Measurements from ENCODE around the gene PRDX5.
A peak's percentile ranks its signal among the peaks of the same experiment; 100 is the strongest.

PRDX5 gene
- 17.4 to 66.2 (median 63.8) reads per million in 3 experiments for total RNA-seq

DNA sequence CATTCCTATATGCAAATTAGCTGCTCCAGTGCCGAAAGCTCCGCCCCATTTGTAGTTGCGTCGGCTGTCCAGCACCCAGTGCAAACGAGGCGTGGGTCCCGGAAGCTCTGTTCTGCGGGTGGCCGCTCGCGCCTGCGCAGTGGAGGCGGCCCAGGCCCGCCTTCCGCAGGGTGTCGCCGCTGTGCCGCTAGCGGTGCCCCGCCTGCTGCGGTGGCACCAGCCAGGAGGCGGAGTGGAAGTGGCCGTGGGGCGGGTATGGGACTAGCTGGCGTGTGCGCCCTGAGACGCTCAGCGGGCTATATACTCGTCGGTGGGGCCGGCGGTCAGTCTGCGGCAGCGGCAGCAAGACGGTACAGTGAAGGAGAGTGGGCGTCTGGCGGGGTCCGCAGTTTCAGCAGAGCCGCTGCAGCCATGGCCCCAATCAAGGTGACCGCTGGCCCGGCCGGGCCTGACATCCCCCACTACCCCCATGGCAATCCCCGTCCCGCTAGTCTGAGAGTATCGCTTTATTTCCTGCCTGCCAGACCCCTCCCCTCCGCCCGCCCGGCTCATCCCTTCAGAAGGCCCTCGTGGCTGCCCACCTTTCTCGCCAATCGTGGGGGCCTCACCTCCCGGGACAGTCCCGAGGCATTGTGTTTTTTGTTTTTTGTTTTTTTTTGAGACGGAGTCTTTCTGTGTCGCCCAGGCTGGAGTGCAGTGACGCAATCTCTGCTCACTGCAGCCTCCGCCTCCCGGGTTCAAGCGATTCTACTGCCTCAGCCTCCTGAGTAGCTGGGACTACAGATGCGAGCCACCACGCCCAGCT lies at the start of gene PRDX5:
PRDX5 (plus strand) TSS at position 161 of the 805 bp plus-strand sequence; CDS start at position 256, 95 bp downstream.
- peak; percentile 97 for DNase-seq

DNA sequence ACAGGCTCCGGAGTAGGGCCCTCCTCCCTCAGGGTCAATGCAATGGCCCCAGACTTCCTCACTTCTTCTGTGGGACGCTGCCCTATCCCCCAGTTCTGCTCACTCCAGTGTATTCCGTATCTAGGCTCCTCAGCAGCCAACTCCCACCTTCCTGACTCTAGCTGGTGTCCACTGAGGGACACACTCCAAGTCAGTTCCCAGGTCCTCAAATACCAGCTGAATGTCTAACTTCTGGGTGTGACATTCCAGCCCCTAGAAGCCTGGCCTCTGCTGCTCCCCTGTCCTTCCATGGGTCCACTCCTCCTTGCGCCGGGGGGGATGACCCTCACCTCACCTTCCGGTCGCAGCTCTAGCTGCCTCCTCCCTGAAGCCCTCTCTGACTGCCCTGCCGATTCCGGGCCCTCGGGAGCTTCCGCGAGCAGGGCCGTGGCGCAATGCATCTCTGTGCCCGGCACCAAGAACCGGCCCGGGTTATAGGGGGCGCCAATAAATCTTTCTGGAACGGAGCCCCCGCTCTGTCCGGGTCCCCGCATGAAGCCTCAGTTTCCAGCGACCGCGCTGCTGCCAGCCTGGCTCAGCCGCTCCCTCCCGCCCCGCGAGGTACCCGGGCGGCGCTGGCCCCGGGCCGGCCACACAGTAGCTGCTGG lies 48.9 kb upstream of the PRDX5 start:
- DNase-seq: no peak

DNA sequence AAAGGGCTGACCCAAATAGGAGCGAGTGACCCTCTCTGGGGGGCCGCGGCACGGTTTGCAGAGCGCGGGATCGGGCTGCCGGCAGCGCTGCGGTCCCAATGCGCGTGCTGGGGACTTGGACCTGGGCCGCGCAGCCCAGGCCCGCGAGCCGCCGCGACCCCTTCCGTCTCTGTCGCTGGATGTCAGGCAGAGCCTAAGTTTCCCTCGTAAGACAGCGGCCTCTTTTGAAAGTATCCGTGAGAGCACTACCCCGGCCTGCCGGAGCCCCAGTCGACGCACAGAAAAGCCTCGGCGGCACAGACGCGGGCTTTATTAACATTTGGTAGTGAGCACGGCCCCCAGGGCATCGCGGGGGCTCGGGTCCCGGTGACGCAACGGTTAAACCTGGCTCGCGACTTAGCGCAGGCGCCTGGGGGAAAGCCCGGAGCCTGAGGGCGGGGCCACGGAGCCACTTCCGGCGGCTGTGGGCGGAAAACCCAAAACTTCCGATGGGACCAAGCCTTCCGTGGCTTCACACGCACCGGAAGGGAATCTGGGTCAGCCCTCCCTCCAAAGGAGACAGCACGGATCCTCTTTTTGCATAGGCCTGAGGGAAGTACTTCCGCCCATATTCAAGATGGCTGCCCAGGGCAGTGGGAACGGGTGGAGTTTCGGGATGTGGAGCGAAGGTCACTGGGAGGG lies 48.2 kb upstream of the PRDX5 start:
- peak; percentile 98 for DNase-seq

DNA sequence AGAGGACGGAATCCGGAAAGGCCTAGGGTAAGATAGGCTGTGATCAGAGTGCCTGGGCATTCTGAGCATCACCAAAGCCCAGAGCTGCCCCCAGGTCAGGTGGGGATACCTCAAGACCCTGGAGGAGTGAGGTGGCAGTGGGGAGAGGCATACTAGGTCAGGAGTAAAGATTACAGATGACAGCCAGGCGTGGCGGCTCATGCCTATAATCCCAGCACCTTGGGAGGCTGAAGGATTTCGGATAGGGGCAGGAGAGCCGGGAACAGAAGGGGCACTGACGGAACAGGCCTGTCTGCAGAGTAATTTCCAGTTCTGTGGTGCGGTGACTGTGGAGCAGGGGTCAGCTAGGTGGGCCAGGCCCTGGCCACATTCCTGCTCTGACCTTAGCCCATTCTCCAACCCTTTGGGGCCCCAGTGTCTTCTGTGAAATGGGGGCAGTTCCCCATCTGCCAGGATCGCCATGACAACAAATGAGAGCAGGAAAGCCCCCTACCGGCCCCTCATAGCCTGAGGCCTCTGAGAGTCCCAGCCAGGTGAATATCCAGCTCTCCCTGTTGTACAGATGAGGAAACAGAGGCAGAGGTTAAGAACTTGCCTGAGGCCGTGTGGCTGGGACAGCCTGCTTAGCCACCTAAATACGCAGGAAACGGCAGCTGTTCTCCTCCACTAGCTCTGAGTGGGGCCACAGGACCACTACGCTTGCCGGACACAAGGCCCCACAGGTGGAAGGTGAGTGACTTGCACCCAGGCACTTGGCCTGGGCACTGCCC lies 42.7 kb upstream of the PRDX5 start:
- no peak for DNase-seq

DNA sequence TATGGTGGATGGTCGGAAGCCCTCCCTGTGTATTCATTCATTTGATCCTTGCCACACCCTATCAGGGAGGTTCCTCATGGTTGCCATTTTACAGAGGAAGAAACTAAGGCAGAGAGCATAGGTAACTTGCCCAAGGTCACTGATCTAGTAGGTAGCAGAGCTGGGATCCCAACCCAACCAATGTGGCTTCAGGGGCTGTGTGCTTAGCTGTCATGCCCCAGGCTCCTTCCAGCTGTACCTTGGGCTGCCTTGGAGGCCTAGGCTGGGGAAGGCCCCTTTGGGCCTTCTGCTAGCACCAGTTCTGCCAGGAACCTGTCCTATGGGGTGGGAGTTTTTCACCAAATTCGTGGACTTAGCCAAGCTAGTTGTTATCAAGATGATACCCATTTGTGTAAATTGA lies 42.1 kb upstream of the PRDX5 start:
- DNase-seq: no peak

DNA sequence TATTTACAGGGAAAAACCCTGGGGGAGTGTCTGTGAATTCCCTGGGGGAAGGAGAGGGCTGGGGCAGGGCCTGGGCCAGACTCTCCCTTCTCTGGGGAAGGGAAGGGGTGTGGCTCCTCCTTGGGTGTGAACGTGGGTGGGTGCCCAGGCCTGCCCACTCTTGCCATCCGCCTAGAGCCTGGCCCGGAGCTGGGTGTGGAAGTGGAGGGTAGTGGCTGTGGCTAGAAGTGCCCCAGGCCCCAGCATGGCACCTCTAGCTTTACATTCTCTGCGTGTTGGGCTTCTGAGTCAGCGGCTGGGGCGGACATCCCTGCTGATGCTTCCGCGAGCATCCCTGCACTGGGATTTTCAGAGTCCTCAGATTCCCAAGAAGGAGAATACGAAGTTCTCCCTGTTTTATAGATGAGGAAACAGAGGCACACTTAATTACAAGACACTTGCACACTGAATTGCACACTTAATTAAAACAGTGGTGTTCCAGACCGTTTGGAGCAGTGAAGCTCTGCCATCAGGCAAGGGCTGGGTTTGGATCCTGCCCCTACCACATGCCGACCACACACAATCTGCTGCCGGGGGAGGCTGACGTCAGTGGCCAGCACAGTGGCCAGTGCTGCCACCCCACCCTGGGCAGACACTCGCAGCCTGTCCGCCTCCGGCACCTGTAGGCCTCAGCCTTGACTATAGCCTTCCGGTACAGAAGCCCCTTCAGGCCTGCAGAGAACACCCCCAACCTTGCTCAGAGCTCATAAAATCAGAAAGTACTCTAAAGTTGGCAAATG lies 41.1 kb upstream of the PRDX5 start:
- no peak for DNase-seq

DNA sequence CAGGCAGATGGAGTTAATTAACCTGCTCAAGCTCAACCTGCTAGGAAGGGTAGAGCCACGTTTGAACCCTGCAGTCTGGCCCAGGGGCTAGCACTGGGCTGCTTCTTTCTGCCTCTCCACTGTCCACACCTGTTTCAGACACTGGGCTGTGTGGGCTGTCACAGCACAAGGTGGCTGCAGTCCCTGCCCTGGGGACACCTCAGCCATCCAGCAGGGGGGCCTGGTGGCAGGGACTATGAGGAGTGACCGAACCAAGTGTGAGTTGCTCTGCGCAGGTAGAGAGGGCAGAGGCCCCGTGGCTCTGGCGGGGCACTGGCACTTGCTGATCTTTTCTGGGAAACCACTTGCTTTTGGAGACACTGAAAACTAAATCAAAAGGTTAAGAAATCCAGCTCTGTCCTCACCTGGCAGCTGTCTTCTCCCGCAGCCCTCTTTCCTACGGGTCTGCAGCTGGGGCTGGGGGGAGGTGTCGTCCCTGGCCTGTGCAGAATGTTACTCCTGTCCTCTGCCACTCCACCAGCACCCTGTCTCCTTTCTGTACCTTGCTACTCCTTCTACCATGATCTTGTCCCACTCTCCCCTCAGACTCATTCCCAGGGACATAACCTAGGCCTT lies 39.2 kb upstream of the PRDX5 start:
- DNase-seq: no peak

DNA sequence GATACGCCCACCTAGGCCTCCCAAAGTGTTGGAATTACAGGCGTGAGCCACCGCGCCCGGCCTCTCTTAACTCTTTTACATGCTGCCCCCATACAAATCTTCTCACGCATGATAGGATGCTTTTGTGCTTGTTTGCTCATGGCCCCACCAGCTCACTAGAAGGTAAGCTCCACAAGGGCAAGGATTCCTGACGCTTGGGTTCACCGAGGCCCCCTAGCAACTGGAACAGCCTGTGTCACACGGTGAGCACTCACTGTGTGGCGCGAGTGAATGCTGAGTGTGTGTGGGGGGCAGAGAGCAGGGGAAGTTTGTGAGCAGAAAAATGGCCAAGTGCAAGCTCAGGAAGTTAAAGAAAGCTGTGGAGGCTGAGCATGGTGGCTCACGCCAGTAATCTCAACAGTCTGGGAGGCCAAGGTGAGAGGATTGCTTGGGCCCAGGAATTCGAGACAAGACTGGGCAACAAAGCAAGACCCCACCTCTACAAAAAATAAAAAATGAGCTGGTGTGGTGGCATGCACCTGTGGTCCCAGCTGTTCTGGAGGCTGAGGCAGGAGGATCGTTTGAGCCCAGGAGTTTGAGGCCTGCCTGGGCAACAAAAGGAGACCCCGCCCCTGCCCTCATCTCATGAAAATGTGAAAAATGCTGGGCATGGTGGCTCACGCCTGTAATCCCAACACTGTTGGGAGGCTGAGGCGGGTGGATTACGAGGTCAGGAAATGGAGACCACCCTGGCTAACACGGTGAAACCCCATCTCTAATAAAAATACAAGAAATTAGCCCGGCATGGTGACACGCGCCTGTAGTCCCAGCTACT lies 35.8 kb upstream of the PRDX5 start:
- no peak for DNase-seq

DNA sequence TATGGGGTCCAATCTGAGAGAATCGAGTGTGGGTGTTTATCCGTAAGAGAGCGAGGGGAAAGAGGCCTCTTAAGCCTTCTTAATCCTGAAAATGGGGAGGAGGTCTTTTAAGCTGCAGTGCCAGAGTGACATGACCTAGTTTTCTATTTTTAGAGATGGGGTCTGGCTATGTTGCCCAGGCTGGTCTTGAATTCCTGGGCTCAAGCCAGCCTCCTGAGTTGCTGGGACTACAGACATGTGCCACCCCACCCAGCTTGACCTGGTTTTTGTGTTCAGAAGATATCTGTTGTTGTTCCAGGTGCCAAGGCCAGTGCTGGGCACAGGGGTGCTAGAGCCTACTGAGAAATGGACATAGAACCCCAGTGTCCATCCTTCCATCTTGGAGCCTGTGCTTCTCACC lies 34.8 kb upstream of the PRDX5 start:
- no peak for DNase-seq

DNA sequence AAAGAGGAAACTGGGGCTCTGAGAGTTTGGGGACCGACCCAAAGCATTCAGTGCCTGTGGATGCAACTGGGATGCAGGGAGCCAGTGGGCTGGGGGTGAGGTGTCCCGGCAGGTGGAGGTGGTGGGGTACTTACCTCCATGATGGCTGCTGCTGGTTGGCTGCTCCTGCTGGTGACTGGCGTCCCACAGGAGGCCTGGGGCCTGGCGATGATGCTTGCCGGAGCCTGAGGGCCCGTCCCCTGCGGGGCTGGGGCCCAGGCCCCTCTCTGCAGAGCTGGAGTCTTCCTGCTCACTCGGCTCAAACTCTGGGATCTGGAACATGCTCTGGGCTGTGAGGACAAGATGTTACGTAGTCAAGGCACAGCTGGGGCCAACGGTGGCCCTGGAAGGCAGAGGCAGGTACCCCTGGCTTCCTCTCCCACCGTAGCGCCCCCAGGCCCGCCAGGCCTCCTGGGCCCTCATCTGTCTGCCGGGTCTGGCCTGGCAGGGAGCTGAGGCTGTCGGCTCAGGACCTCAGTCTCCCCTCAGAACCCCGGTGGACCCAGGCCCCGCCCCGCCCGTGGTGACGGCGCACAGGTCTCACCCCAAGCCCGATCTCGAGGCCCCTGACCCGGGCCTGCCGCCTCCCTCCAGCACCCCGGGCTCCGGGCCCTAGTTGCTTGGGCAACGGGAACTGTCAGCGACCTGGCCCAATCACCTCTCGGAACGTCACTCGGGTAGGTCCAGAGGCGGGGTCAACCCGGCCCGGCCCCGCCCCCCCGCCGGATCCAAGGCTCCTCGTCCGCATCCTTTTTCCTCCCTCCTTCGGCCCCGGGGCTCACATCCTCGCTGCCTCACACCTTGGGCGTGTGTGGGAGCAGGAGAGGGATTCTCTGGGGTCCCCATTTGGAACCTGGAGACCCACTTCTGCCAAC lies 33.6 kb upstream of the PRDX5 start, which contains the start of gene BAD:
BAD (minus strand) TSS at position 618 of the 914 bp plus-strand sequence; CDS start at position 321, 297 bp downstream.
- DNase-seq: peak; percentile 90

GRCh38 chr11:64284962-64285884 lies 32.7 kb upstream of the PRDX5 start, which contains the start of gene GPR137:
Gene GPR137 (plus strand): TSS chr11:64285848. CDS start chr11:64286525, 677 bp downstream.
- peak; percentile 92 for DNase-seq

DNA sequence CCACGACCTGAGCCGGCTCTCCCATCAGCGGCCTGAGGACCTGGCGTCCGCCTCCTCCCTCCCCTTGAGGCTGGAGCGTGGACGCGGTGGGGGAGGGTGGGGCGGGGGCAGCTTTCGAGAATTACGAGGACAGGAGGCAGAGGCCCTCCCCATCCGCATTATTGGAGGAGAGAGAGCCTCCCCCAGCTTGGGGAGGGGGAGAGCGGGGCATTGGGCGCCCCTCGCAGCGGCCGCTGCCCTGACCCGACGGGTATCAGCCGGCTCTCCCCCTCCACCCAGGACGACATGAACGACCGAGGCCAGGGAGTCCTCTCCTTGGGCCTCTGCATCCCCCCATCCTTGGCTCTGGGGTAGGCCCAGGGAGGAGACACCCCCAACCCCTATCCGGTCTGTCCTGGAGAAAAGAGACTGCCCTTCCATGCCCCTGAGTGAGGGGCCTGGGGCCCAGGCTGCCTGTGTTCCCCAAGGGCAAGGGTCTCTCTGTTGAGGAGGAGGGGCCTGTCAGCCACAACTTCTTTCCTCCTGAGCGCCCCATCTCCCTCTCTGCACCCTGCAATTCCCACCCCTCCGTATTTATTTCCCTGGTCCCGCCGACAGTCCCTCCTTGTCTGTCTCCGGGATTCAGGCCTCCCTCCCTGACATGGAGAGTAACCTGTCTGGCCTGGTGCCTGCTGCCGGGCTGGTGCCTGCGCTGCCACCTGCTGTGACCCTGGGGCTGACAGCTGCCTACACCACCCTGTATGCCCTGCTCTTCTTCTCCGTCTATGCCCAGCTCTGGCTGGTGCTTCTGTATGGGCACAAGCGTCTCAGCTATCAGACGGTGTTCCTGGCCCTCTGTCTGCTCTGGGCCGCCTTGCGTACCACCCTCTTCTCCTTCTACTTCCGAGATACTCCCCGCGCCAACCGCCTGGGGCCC lies 31.8 kb upstream of the PRDX5 start:
- DNase-seq: no peak

GRCh38 chr11:64286801-64287159 lies 31.1 kb upstream of the PRDX5 start:
- DNase-seq: no peak

DNA sequence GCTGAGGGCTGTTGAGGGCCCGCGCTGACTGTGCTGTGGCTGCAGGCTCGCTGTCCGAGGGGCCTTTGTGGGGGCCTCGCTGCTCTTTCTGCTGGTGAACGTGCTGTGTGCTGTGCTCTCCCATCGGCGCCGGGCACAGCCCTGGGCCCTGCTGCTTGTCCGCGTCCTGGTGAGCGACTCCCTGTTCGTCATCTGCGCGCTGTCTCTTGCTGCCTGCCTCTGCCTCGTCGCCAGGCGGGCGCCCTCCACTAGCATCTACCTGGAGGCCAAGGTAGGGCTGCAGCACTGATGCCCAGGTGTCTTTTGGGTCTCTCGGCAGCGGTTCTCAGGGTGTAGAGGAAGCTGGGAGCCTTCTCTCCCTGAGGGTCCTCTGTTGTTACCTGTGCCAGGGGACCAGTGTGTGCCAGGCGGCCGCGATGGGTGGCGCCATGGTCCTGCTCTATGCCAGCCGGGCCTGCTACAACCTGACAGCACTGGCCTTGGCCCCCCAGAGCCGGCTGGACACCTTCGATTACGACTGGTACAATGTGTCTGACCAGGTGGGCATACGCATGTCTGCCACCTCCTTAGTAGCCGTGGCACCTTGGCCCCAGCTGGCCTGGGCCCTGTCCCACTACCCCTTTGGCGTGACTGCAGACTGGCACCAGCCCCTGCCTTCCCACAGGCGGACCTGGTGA lies 30.1 kb upstream of the PRDX5 start:
- no peak for DNase-seq

GRCh38 chr11:64288353-64288750 lies 29.6 kb upstream of the PRDX5 start:
- no peak for DNase-seq

DNA sequence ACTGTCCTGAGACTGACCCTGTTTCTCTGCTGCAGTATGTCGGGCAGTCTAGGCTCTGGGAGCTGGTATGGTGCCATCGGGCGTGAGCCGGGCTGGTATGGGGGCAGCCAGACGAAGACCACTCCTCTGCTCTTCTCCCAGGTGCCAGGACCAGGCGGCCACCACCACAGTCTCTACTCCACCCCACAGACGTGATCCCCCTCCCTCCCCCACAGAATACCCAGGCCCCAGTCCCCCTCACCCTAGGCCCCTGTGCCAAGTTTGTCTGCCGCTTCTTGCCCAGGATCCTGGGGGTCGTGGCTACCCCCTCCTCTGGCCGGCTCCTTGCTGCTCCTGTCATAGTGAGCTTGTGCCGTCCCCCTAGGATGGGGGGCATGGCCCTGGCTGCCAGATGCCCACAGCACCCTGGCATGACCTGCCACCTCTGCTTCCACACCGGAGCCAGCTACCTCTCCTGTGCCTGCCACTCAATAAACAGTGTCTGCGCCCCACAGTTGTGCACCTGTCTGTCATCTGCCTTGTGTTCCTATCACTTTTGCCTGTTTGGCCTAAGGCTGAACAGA lies 28.8 kb upstream of the PRDX5 start:
- DNase-seq: no peak
